Activated T-cell treated with anti-CD3 and anti-CD28 coated beads for 4 hours (primary cell): ENCODE measurements around the gene PARD3.
"Not testable (repeated sequence)": the region's sequence is repeated elsewhere in the genome, so short reads cannot be mapped to it uniquely, and the experiment has no call there.

Experiments
- DNase-seq: peaks from one replicate; pipeline ENCODE4 v3.0.0-alpha.2; 2020

Gene PARD3

DNA sequence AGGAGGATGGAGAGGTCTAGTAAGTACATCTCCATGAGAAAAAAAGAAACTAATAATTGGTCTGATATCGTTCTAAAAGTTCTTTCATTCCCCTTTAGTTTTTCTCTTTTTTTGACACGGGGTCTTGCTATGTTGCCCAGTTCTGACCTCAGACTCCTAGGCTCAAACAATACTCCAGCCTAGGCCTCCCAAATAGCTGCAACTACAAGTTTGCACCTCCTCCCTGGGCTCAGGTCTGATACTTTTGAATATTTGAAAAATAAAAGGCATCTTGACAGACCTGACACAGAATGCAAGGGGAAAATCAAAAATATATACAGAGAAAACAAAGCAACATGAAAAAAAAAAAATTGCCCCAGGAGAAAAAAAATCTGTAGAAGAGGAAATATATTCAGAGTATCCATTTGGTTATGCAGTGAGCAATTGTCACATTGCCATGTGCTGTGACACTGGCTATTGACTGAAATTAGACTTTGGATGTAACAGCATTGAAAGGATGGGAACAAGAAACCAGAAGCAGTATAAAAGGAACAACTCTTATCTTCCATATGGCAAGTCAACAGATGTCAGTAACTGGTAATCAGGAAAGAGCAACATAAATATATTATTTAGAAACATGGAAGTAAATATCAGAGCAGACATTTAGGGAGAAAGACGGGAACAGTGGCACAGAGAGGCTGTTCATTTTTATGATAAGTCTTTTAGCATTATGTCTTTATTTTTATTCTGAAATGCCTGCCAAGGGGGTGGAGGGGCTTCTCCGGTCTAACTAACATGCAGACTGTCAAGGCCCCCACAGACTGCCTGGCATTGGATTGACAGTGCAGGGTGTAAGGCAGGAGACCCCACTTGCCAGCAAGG, 408.4 kb downstream of the PARD3 start:
- no peak for DNase-seq

DNA sequence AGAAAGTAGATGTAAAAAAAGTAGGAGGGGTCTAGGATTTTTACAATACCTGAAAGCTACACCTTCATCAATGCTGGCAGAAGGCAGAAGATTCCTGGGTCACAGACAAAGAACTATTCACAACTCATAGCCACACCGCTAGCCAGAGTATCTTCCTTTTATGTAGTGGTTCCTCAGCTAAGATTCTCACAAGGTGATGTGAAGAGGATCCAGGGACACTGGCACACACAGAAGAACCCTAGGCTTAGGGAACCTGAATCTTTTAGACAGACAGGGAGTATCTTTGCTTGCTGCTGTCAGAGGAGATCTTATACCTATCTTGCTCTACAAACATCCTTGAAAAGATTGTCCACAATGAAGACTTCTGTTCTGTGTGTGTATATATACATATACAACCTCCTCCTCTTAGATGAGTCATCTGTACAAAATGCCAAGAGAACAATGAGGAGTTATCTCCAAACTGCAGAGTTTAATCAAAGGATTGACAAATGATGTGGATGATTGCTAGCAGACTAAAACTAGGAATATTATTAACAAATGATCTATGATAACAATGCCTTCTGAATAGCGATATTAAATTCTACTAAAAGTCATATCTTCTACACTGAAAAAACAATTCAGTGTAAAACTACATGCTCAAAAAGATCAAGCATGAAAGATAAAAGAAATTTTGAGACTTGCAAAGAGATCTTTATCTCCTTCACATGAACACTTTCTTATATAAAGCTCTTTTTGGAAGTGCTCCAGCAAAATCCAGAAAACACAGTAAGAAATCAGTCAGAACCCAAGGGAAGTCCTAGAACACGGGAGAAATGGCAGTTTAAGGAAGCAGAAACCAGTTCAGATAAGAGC, 409.3 kb downstream of the PARD3 start:
- DNase-seq: no peak

DNA sequence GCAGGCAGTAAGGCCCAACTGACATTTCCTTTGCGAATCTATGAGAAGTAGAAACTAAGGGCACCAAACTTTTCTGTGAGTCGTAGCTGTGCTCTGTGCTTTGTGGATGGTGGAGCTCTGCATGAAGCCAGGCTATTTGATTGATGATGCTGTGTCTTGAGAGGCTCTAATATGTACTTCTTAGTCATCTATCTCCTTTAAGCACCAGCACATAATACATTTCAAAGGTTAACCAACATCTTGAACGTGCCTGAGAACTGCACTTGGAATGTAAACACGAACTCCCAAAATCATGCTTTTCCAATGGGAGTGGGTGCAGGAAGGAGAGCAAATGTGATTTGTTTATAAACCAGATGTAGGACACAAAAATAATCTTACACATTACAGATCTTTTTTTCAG, 411.6 kb downstream of the PARD3 start:
- no peak for DNase-seq

DNA sequence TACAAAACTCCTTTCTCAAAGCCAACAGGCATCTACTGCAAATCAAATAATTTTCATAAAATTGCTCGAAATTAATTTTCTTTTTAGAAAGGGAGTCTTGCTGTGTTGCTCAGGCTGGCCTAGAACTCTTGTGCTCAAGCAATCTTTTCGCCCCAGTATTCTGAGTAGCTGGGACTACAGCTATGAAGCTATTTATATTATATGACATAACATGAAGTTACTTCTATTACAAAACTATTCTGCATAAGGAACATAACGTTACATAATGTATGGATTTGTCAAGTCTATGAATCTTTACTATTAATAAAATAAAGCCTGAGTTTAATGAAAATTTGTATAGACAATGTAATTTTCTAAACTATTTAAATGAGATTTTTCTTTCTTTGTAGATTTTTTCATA, 415.0 kb downstream of the PARD3 start:
- DNase-seq: no peak

DNA sequence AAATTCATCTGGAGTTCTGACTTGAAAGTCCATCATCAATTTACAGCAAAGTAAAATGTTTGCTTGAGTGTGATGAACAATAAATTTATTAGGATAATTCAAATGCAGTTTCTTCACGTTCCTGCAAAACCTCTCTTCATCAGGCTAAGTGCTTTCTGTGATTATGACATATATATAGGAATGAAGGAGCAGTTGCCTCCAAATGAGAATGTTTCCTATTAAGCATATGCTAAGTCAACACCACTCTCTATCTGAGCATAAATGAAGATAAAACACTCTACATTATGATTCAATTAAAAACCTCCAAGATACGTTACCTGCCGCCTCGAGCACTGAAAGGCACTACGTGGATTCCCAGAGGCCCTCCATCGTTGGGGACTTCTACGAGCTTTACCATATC, 416.1 kb downstream of the PARD3 start:
- DNase-seq: no peak

DNA sequence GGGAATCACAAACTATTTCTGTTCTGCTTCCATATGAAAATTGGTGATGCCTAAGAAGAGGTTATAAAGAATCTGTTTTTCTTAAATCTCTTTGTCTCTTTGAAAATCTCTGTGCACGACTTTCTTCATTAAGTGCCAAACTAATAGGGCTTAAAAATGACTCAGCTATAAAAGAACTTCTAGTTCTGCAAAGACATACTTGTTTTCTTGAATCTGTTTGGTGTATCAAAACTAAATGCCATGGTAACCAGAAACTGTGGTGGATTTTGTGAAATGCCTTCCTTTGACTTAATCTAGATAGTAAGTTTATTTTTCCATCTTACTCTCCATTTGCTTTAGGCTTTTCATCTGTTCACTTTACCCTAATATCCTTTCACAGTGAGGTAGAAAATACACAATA, 417.8 kb downstream of the PARD3 start:
- DNase-seq: no peak

DNA sequence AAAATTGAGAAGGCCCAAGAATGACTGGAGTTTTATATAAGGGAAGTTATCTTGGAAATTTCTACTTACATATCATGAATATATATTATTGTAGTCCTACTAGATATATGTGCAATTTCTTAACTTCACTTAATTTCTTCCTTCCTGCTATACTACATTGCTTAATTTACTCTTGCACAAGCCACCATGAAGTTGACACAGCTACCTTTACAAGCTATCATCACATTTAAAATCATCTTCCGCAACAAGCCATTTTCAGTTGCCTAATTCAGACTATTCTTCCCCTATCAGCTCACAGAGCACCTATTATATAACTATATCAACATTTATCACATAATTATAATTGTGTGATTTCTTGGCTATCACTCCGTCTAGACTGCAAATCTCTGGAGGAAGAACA, 418.4 kb downstream of the PARD3 start:
- DNase-seq: no peak

- no peak for DNase-seq
Measured at GRCh38 chr10:34392641-34393170, 422.4 kb downstream of the PARD3 start.

- not testable (repeated sequence) for DNase-seq
Measured at GRCh38 chr10:34391168-34391567, 423.9 kb downstream of the PARD3 start.

DNA sequence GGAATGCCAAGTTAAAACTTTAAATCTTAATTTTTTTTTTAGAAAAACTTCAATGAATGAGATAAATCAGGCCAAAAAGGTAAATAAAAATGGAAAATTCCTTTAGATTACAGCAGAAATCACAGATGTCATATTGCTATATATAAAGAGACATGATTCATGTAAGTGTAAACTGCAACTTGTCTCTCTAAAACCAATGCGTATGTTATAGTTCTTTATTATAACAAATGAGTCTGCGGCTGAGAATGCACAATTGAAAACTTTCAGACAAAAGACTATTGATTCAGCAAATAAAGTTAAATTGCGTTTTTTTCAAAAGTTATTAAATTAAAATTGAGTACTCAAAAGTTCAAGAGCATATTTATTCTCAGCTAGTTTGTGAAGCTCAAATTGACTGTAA, 425.3 kb downstream of the PARD3 start:
- no peak for DNase-seq

GRCh38 chr10:34386921-34387320, 428.2 kb downstream of the PARD3 start:
- DNase-seq: no peak

GRCh38 chr10:34384372-34384771, 430.7 kb downstream of the PARD3 start:
- DNase-seq: no peak

DNA sequence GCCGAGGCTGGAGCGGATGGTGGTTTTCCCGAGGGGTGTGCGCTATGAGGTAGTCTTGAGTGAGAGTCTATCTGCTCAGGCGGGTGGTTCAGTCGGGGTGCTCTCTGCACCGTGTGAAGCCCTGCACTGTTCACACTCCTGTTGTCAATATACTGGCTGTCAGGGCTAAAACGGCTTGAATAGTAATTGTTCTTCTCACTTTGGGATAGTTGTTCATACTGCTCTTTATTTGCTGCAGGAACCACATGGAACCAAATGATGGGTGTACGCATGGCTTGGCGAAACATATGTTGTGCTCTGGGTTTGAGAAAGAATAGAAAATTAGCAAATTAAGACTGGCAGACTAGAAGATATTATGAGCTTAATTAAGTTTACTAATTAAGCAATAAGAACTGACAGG, 432.5 kb downstream of the PARD3 start:
- DNase-seq: no peak

DNA sequence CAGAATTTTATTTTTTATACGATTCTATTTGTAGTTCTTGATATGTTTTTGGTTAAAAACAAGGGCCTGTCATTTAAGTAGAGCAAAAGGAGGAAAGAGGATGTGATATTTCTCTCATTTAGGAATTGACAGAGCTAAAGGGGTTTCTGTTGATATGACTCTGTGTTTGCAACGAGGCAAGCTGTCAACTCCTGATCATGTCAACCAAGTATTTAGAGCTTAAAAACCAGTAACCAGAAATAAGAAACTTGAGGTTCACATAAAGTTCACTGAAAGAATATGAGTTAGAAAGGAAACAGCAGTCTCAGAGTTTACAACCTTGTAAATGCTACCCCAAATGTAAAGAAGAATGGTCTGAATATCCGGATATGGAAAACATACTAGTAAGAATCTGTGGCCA, 434.2 kb downstream of the PARD3 start:
- no peak for DNase-seq

DNA sequence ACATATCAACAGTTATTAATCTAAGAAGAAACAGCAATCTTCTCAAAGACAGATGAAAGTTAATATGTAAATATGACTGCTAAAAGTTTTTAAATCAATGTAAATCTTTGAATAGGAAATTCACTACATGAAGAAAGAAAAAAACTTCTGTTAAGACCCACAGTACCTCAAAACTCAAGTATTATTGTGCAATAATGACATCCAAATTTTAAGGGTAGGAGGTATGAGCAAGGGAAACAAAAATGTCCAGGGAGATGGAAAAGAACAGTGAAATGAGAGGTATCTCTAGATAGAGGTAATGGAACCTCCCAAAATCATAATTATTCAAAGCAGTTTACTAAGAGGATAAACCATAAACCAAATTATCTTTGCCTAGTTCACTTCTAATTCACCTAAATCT, 436.8 kb downstream of the PARD3 start:
- no peak for DNase-seq

DNA sequence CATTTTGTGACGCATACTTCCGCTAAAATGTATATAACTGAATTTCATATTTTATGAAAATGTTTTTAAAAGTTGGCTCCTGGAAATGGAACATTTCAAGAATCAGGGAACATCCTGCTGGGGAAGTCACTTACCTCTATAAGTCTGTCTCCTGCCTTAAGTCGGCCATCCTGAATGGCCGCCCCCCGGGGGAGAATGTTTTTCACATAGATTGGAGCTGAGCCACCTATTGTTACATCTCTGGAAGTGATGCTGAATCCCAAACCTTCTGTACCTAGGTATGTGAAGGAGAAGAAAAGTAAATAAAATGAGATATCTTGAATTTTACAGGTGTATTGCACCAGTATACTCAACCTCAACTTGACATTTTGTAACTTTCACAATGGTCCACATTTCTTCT, 437.3 kb downstream of the PARD3 start:
- no peak for DNase-seq

DNA sequence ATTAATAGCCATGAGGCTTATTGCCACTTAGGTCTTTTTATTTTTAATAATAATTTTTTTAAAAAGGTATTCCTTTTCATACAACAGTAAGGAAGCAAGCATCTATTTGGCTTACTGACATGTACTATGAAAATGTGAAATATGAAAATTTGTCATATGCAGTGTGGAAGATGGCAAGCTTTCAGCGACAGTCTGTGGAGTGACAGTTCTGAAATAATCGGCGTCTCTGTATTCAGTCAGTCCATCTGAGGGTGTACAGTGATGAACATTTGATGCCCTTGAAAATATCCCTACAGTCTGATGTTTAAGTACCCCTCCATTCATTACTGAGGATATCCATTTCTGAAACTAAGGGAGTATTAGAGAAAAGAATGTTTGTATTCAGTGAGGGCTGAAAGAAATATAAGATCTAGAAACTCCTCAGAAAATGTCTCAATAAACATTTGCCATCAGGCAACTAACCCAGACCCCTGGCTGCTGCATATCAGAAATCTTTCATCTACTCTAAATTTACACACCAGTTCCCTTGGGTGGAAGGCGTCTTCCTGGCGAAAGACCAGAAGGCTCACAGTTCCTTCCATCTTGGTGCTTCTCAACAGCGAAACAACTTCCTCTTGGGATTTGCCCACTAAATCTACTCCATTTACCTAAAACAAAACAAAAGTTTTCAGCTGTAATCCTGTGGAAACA, 440.6 kb downstream of the PARD3 start:
- DNase-seq: no peak

DNA sequence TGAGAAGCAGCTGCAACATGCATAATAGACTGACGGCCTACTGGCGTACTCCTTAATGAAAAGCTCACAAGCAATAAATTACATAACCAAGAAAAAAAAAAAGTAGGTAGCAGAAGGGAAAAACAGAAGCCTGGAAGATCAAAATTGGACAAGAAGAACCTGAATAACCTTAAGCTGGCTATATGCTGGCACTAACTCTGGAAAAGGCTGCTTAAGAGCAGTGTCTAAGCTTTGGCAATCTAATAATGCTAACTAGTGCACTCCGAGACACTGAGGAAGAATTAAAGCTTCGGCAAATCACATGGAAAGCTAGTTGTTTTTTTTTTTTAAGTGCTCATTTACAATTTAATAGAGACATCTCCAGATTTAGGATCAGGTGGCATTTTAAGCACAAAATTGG, 441.9 kb downstream of the PARD3 start:
- no peak for DNase-seq

- DNase-seq: no peak
Measured at GRCh38 chr10:34372509-34372908, 442.6 kb downstream of the PARD3 start.

DNA sequence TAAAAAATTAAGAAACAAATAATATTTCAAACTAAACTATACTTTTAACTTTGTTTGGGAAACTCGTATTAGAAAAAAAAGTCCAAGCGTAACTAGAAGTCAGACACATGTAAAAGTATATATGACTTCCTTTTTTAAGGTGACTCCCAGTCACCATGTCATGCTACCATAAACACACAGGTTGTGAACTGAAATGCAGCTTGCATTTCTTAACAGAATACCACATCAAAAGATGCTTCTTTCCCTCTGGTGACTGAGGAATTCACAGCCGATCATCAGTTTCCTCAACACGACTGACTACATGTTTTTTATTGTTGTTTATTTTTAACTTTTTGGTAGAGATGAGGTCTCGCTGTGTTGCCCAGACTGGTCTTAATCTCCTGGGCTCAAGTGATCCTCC, 445.0 kb downstream of the PARD3 start:
- DNase-seq: no peak

DNA sequence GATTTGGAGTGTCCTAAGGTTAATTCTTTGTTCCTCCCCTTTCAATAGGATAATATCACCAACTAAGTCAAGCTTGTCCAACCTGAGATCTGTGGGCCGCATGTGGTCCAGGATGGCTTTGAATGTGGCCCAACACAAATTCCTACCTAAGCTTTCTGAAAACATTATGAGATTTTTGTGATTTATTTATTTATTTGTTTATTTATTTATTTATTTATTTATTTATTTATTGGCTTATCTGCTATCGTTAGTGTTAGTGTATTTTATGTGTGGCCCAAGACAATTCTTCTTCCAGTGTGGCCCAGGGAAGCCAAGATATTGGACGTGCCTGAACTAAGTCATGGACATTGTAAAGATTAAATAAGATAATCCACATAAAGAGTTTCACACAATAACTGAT, 446.0 kb downstream of the PARD3 start:
- no peak for DNase-seq

DNA sequence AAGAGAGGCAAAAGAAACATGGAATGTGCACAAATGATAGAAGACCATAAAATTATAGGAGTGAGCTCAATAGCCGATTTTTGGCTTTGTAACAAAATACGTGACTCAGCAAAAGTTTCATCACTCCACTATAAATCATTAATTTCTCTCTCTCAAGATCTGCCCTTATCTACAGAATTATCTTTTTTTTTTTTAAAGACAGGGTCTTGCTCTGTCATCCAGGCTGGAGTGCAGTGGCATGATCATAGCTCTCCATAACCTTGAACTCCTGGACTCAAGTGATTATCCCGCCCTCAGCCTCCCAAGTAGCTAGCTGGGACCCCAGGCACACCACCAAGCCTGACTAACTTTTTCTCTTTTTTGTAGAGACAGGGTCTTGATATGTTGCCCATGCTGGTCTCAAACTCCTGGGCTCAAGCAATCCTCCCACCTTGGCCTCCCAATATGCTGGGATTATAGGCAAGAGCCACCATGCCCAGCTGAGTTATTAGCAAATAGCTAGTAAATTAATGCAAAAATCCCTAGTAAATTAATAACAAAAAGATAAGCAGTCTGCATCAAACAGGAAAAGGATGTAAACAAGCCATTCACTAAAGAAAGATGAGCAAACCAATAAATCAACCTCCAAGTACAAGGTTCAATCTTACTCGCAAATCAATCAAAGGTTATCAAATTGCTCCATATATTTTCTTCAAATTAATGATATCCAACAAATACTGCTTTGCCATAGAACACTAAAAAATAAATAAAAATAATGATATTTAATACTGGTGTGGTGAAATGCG, 450.7 kb downstream of the PARD3 start:
- no peak for DNase-seq

DNA sequence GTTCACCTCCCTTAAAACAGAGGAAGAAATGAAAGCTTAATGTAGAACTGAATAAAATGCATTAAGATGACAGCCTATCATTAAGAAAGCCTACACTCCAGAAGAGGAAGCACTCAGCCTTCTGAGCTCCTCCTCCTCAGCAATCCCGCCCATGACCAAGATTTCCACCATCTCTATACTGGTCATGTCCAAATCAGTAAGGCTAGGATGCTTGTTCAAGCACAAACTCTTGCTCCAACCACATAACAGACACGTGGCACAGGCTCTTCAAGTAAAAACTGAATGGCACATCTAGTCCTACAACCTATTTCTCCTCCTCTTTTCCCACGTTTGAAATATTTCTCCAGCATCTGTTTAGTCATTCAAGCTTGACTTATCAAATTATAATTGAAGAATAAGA, 454.1 kb downstream of the PARD3 start:
- no peak for DNase-seq
